Loucy (cell line): ENCODE data around the gene LAIR1.
"Not testable (repeated sequence)": the region's sequence is repeated elsewhere in the genome, so short reads cannot be mapped to it uniquely, and the experiment has no call there.

Source experiments
- H2AFZ ChIP-seq: fragments of 200-600 bp; sonication (generic); 2 replicates; pipeline ENCODE4 v1.6.0; 2016; ENCODE audit warnings: antibody characterized with exemption, mild to moderate bottlenecking, low read length, moderate library complexity
- H3F3A ChIP-seq: fragments of 200-600 bp; 2 replicates; pipeline ENCODE4 v1.6.0; 2016; ENCODE audit warnings: antibody characterized with exemption, low read depth, mild to moderate bottlenecking
- H3K27me3 ChIP-seq: fragments of 200-600 bp; sonication (generic); 2 replicates; pipeline ENCODE4 v1.6.1; 2014; ENCODE audit warnings: low read length, mild to moderate bottlenecking; ENCODE audit not compliant: insufficient read depth, poor library complexity, severe bottlenecking
- H3K36me3 ChIP-seq: fragments of 200-600 bp; sonication (generic); 2 replicates; pipeline ENCODE4 v1.6.1; 2016; ENCODE audit warnings: low read length; ENCODE audit not compliant: insufficient read depth
- H3K4me1 ChIP-seq: fragments of 200-600 bp; sonication (generic); 2 replicates; pipeline ENCODE4 v1.5.1; 2014; ENCODE audit warnings: low read length, mild to moderate bottlenecking; ENCODE audit not compliant: insufficient read depth, poor library complexity, severe bottlenecking
- H3K4me2 ChIP-seq: fragments of 200-600 bp; sonication (generic); 2 replicates; pipeline ENCODE4 v1.6.0; 2014; ENCODE audit warnings: antibody characterized with exemption, low read length, low read depth, mild to moderate bottlenecking; ENCODE audit not compliant: poor library complexity, severe bottlenecking
- H3K4me3 ChIP-seq: fragments of 200-600 bp; sonication (generic); 2 replicates; pipeline ENCODE4 v1.5.1; 2014; ENCODE audit warnings: low read length, mild to moderate bottlenecking, mixed read lengths; ENCODE audit not compliant: poor library complexity, severe bottlenecking
- H3K79me2 ChIP-seq: fragments of 200-600 bp; sonication (generic); 2 replicates; pipeline ENCODE4 v1.6.1; 2014; ENCODE audit warnings: low read length; ENCODE audit not compliant: insufficient read depth
- H3K9ac ChIP-seq: fragments of 200-600 bp; sonication (generic); 2 replicates; pipeline ENCODE4 v1.6.0; 2014; ENCODE audit warnings: mild to moderate bottlenecking, low read depth, low read length, moderate library complexity; ENCODE audit not compliant: poor library complexity, severe bottlenecking
- H3K9me2 ChIP-seq: fragments of 200-600 bp; sonication (generic); replicated peaks from 2 replicates; pipeline ENCODE4 v1.6.1; 2016; ENCODE audit warnings: low read depth, low read length, mixed read lengths
- H3K9me3 ChIP-seq: fragments of 200-600 bp; sonication (generic); 2 replicates; pipeline ENCODE4 v1.6.1; 2014; ENCODE audit warnings: mild to moderate bottlenecking, antibody characterized with exemption, low read length, low read depth; ENCODE audit not compliant: insufficient read depth
- H4K20me1 ChIP-seq: fragments of 200-600 bp; sonication (generic); 2 replicates; pipeline ENCODE4 v1.6.0; 2014; ENCODE audit warnings: antibody characterized with exemption, low read length, mild to moderate bottlenecking; ENCODE audit not compliant: insufficient read depth, poor library complexity, severe bottlenecking
- CTCF ChIP-seq: fragments of 200-600 bp; sonication (generic); conservative IDR thresholded peaks from 2 replicates; pipeline ENCODE4 v1.5.1; 2014; ENCODE audit warnings: mild to moderate bottlenecking, antibody characterized with exemption, low read length
- EZH2phosphoT487 ChIP-seq: fragments of 200-600 bp; IDR thresholded peaks from 2 replicates; pipeline ENCODE4 v1.6.1; 2018; ENCODE audit warnings: antibody characterized with exemption, mild to moderate bottlenecking, moderate library complexity, borderline replicate concordance

The LAIR1 gene

GRCh38 chr19:54359149-54359820, 5.4 kb downstream of the LAIR1 start:
- H3K4me2 ChIP-seq, H3K27me3 ChIP-seq, H3K9me2 ChIP-seq, H3K9ac ChIP-seq, H3K9me3 ChIP-seq, H3K4me3 ChIP-seq, H3F3A ChIP-seq, H2AFZ ChIP-seq: not testable (repeated sequence)
- H3K79me2 ChIP-seq, result peaks cover 39% of the 10 kb centered on the region
- peak; percentile 18; the same call in 1 of the 2 replicates for TF ChIP-seq CTCF
- peaks cover 24% of the 10 kb centered on the region; the same call in 1 of the 2 replicates for H3K36me3 ChIP-seq
- peaks cover 11% of the 10 kb centered on the region for H4K20me1 ChIP-seq
- peaks cover 27% of the 10 kb centered on the region for H3K4me1 ChIP-seq

GRCh38 chr19:54357381-54357780, 7.3 kb downstream of the LAIR1 start:
- Histone ChIP-seq H3K4me3 (no peak overlapping the region), H3K4me1 (peaks cover 17% of the 10 kb centered on the region), H3K9me3 (no peaks in the 10 kb centered on the region), H4K20me1 (peaks cover 4% of the 10 kb centered on the region), H3K36me3 (peaks cover 26% of the 10 kb centered on the region; the same call in 1 of the 2 replicates), H2AFZ (no peak overlapping the region), H3K4me2 (no peak overlapping the region), H3K79me2 (peaks cover 20% of the 10 kb centered on the region), H3F3A (no peaks in the 10 kb centered on the region), H3K9ac (no peak overlapping the region), H3K27me3 (no peaks in the 10 kb centered on the region), H3K9me2 (no peaks in the 10 kb centered on the region)
- TF ChIP-seq EZH2phosphoT487, result no peak
- TF ChIP-seq CTCF, result no peak

- Histone ChIP-seq H3K79me2 (peaks cover 13% of the 10 kb centered on the region), H3K9me3 (no peaks in the 10 kb centered on the region), H3K36me3 (peaks cover 26% of the 10 kb centered on the region; the same call in 1 of the 2 replicates), H3K27me3 (no peaks in the 10 kb centered on the region), H3K9me2 (no peaks in the 10 kb centered on the region), H4K20me1 (no peaks in the 10 kb centered on the region), H3K4me3 (no peak overlapping the region), H3K4me1 (peaks cover 14% of the 10 kb centered on the region), H3K4me2 (no peak overlapping the region), H2AFZ (no peak overlapping the region), H3F3A (no peaks in the 10 kb centered on the region), H3K9ac (no peak overlapping the region)
- TF ChIP-seq EZH2phosphoT487 (no peak), CTCF (no peak)
These were observed 8.2 kb downstream of the LAIR1 start for GRCh38 chr19:54356444-54357056.
